ENCODE measurements around the gene MCTP2. TPM values are rescaled to one million over a fixed set of nuclear protein-coding genes. Genes with fewer than 3 reads are reported as not detected.

Gene MCTP2
- total RNA-seq, 4 donors from 2014 or later = 35.2 to 84.0 (median 61.2) TPM

- WGBS, 2 donors = 93 to 95% methylated on average over 1 of the region's 1 CpG
- TF ChIP-seq POLR2A (IDR thresholded peaks at IDR 0.05) (no peak), CTCF (IDR thresholded peaks at IDR 0.05) (no peak)
- H3K27ac ChIP-seq = no peak overlapping the region
- intact Hi-C loops (cut with DNase I) = no loop called here
- no peak for DNase-seq
- no peaks in the 10 kb centered on the region for H3K36me3 ChIP-seq
- H3K27me3 ChIP-seq = no peaks in the 10 kb centered on the region
- H3K4me1 ChIP-seq = peaks cover 10 to 17% of the 10 kb centered on the region in 2 donors
- H3K4me3 ChIP-seq (replicated peaks in 1 of 3) = no peak overlapping the region
- no peaks in the 10 kb centered on the region for H3K9me3 ChIP-seq
Measured at GRCh38 chr15:94273826-94274225, 42.5 kb downstream of the MCTP2 start.

- no peak for DNase-seq
- TF ChIP-seq CTCF (IDR thresholded peaks at IDR 0.05) (no peak), POLR2A (IDR thresholded peaks at IDR 0.05) (no peak)
- intact Hi-C loops (cut with DNase I) = no loop called here
- Histone ChIP-seq H3K4me1 (peaks cover 3 to 9% of the 10 kb centered on the region in 2 donors), H3K27me3 (no peaks in the 10 kb centered on the region), H3K4me3 (replicated peaks in 1 of 3) (no peak overlapping the region), H3K9me3 (no peaks in the 10 kb centered on the region), H3K27ac (no peak overlapping the region), H3K36me3 (no peaks in the 10 kb centered on the region)
- whole genome bisulfite sequencing, 2 donors = 97 to 98% methylated on average over 1 of the region's 1 CpG
Measured at GRCh38 chr15:94274745-94275144, 43.4 kb downstream of the MCTP2 start.

GRCh38 chr15:94277485-94277884, 46.1 kb downstream of the MCTP2 start:
- intact Hi-C loops (cut with DNase I) = no loop called here
- Histone ChIP-seq H3K36me3 (no peaks in the 10 kb centered on the region), H3K27me3 (no peaks in the 10 kb centered on the region), H3K4me3 (replicated peaks in 1 of 3) (no peak overlapping the region), H3K4me1 (no peaks in the 10 kb centered on the region), H3K9me3 (no peaks in the 10 kb centered on the region), H3K27ac (no peak overlapping the region)
- no peak for DNase-seq
- WGBS, 2 donors = 93% methylated on average over 1 of the region's 1 CpG
- TF ChIP-seq CTCF (IDR thresholded peaks at IDR 0.05) (no peak), POLR2A (IDR thresholded peaks at IDR 0.05) (no peak)

GRCh38 chr15:94279736-94280135, 48.4 kb downstream of the MCTP2 start:
- intact Hi-C loops (cut with DNase I) = no loop called here
- 87 to 88% methylated on average over 2 of the region's 2 CpGs for WGBS, 2 donors
- TF ChIP-seq POLR2A (IDR thresholded peaks at IDR 0.05) (no peak), CTCF (IDR thresholded peaks at IDR 0.05) (no peak)

GRCh38 chr15:94280301-94280700, 48.9 kb downstream of the MCTP2 start:
- DNase-seq = no peak
- intact Hi-C loops (cut with DNase I) = no loop called here
- Histone ChIP-seq H3K4me1 (no peaks in the 10 kb centered on the region), H3K27ac (no peak overlapping the region), H3K36me3 (no peaks in the 10 kb centered on the region), H3K9me3 (no peaks in the 10 kb centered on the region), H3K4me3 (replicated peaks in 1 of 3) (no peak overlapping the region), H3K27me3 (no peaks in the 10 kb centered on the region)
- TF ChIP-seq CTCF (IDR thresholded peaks at IDR 0.05) (no peak), POLR2A (IDR thresholded peaks at IDR 0.05) (no peak)
- WGBS, 2 donors = 84 to 86% methylated on average over 3 of the region's 3 CpGs

More at GRCh38 chr15:94279736-94280135, 48.4 kb downstream of the MCTP2 start:
- H3K4me3 ChIP-seq (replicated peaks in 1 of 3) = no peak overlapping the region
- H3K9me3 ChIP-seq = no peaks in the 10 kb centered on the region
- H3K27ac ChIP-seq = no peak overlapping the region
- no peaks in the 10 kb centered on the region for H3K4me1 ChIP-seq
- no peak for DNase-seq
- H3K36me3 ChIP-seq = no peaks in the 10 kb centered on the region
- no peaks in the 10 kb centered on the region for H3K27me3 ChIP-seq
